SK-N-MC (cell line): ENCODE data around the gene DEAF1.

Experiments used
- EZH2 ChIP-seq: fragments of 200-600 bp; sonication (generic); IDR thresholded peaks from one replicate; pipeline ENCODE4 v1.6.1; 2017; ENCODE audit warnings: antibody characterized with exemption
- FOXP2 ChIP-seq: optimal IDR thresholded peaks from 2 replicates; pipeline ENCODE3; 2011; ENCODE audit warnings: mild to moderate bottlenecking, moderate library complexity; ENCODE audit not compliant: insufficient read depth; ENCODE audit errors: extremely low read length, control extremely low read depth
- POLR2AphosphoS5 ChIP-seq: IDR thresholded peaks from 2 replicates; pipeline ENCODE4 v1.6.1; 2012; ENCODE audit warnings: mild to moderate bottlenecking, low read depth, low read length, borderline replicate concordance

DNA sequence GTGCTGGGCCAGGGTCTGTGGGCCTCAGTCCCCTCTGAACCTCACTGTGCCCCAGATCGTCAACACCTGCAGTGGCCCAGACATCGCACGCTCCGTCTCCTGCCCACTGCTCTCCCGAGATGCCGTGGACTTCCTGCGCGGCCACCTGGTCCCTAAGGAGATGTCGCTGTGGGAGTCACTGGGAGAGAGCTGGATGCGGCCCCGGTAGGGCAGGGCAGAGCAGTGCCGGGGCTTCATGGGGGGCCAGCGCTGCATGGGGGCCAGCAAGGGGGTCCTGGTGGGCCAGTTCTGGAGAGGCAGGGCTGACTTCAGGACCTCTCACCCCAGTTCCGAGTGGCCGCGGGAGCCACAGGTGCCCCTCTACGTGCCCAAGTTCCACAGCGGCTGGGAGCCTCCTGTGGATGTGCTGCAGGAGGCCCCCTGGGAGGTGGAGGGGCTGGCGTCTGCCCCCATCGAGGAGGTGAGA lies 27.4 kb upstream of the DEAF1 start:
- TF ChIP-seq EZH2, result no peak
- TF ChIP-seq POLR2AphosphoS5, result no peak
- no peak for TF ChIP-seq FOXP2
